IMR-90 (cell line): Measurements from ENCODE around the gene PHACTR3. TPM values are rescaled to one million over a fixed set of nuclear protein-coding genes. Genes with fewer than 3 reads are reported as not detected.

Source experiments
- ATAC-seq: fragments of 200-7000 bp; cut with Tn5 transposase; 2 replicates; pipeline ENCODE4 v1.9.1; 2020; ENCODE audit warnings: low read depth, mild to moderate bottlenecking, moderate library complexity
- BruUV-seq: library from RNA; stranded (reverse); fragments of 400-500 nt; replicated peaks from 2 replicates; lab custom pipeline; 2021; lab: Mats Ljungman, UMichigan
- CTCF ChIA-PET: fragments of 300-600 bp; formaldehyde crosslinking; extraction: SDS; loops from one replicate; lab custom pipeline; 2021; ENCODE audit warnings: antibody characterized with exemption; lab: Yijun Ruan, JAX
- POLR2A ChIA-PET: fragments of 300-600 bp; sonication (Branson Sonifier 250); formaldehyde crosslinking; loops from one replicate; lab custom pipeline; 2022; ENCODE audit warnings: antibody characterized with exemption; ENCODE audit not compliant: unreplicated experiment; lab: Charles Lee
- DNase-seq: peaks from one replicate; pipeline ENCODE4 v3.0.0; 2013
- H2AFZ ChIP-seq: replicated peaks from 2 replicates; pipeline ENCODE3; 2013; ENCODE audit warnings: low read length, mild to moderate bottlenecking; ENCODE audit not compliant: poor library complexity
- H2AK5ac ChIP-seq: 2 replicates; pipeline ENCODE4 v1.6.1; 2013; ENCODE audit warnings: low read depth, low read length, inconsistent platforms
- H2AK9ac ChIP-seq: replicated peaks from 2 replicates; pipeline ENCODE3; 2013; ENCODE audit warnings: mild to moderate bottlenecking, low read depth, low read length, moderate library complexity; ENCODE audit not compliant: poor library complexity
- H2BK120ac ChIP-seq: 2 replicates; pipeline ENCODE4 v1.6.1; 2013; ENCODE audit warnings: low read depth, low read length, inconsistent platforms
- H2BK15ac ChIP-seq: 3 replicates; pipeline ENCODE4 v1.6.1; 2013; ENCODE audit warnings: low read depth, low read length, inconsistent platforms
- H2BK20ac ChIP-seq: 2 replicates; pipeline ENCODE4 v1.6.1; 2013; ENCODE audit warnings: low read depth, mild to moderate bottlenecking, inconsistent platforms, low read length, moderate library complexity
- H2BK5ac ChIP-seq: 2 replicates; pipeline ENCODE4 v1.6.1; 2013; ENCODE audit warnings: mild to moderate bottlenecking, low read depth, low read length, inconsistent platforms; ENCODE audit not compliant: poor library complexity, severe bottlenecking
- H3K14ac ChIP-seq: replicated peaks from 2 replicates; pipeline ENCODE4 v1.6.1; 2013; ENCODE audit warnings: low read depth, low read length, inconsistent platforms
- H3K18ac ChIP-seq: 2 replicates; pipeline ENCODE4 v1.6.1; 2013; ENCODE audit warnings: low read depth, low read length, control low read depth
- H3K23ac ChIP-seq: 2 replicates; pipeline ENCODE4 v1.6.1; 2013; ENCODE audit warnings: low read depth, low read length, inconsistent platforms
- H3K27ac ChIP-seq: 2 replicates; pipeline ENCODE4 v1.5.1; 2013; ENCODE audit warnings: mild to moderate bottlenecking, control low read depth, low read length; ENCODE audit not compliant: insufficient read depth
- H3K27me3 ChIP-seq: 2 replicates; pipeline ENCODE4 v1.6.1; 2013; ENCODE audit warnings: low read length; ENCODE audit not compliant: control insufficient read depth, insufficient read depth
- H3K36me3 ChIP-seq: 2 replicates; pipeline ENCODE4 v1.6.1; 2013; ENCODE audit warnings: low read length, mixed read lengths; ENCODE audit not compliant: control insufficient read depth, insufficient read depth
- H3K4ac ChIP-seq: 2 replicates; pipeline ENCODE4 v1.6.1; 2013; ENCODE audit warnings: low read depth, low read length, inconsistent platforms
- H3K4me1 ChIP-seq: 2 replicates; pipeline ENCODE4 v1.6.1; 2013; ENCODE audit warnings: low read length, mixed read lengths; ENCODE audit not compliant: control insufficient read depth, insufficient read depth
- H3K4me2 ChIP-seq: 2 replicates; pipeline ENCODE4 v1.6.1; 2013; ENCODE audit warnings: low read depth, mild to moderate bottlenecking, control low read depth, low read length, moderate library complexity
- H3K4me3 ChIP-seq: 2 replicates; pipeline ENCODE4 v1.5.1; 2013; ENCODE audit warnings: low read depth, mild to moderate bottlenecking, control low read depth, low read length, moderate library complexity; ENCODE audit not compliant: insufficient read depth
- H3K56ac ChIP-seq: 2 replicates; pipeline ENCODE4 v1.6.1; 2013; ENCODE audit warnings: low read length, inconsistent platforms; ENCODE audit not compliant: insufficient read depth; ENCODE audit errors: extremely low read depth
- H3K79me1 ChIP-seq, 2 experiments: 2 replicates each; pipeline ENCODE4 v1.6.1; 2013; ENCODE audit warnings: low read length in 2 of 2, inconsistent platforms in 1 of 2, low read depth in 1 of 2
- H3K9ac ChIP-seq: 2 replicates; pipeline ENCODE4 v1.6.1; 2013; ENCODE audit warnings: low read depth, low read length, control low read depth
- H3K9me1 ChIP-seq: 2 replicates; pipeline ENCODE4 v1.6.1; 2013; ENCODE audit warnings: low read length, inconsistent platforms; ENCODE audit not compliant: insufficient read depth
- H3K9me3 ChIP-seq: 2 replicates; pipeline ENCODE4 v1.6.1; 2013; ENCODE audit warnings: low read length; ENCODE audit not compliant: control insufficient read depth, insufficient read depth
- H4K20me1 ChIP-seq: 2 replicates; pipeline ENCODE4 v1.6.1; 2013; ENCODE audit warnings: low read length, inconsistent platforms; ENCODE audit not compliant: insufficient read depth
- H4K5ac ChIP-seq: 2 replicates; pipeline ENCODE4 v1.6.1; 2013; ENCODE audit warnings: mild to moderate bottlenecking, low read depth, low read length, control low read depth
- H4K8ac ChIP-seq, 2 experiments: 2 replicates each; pipeline ENCODE4 v1.6.1; 2013; ENCODE audit warnings: low read depth in 2 of 2, low read length in 2 of 2, control low read depth in 1 of 2, inconsistent platforms in 1 of 2
- H4K91ac ChIP-seq: 2 replicates; pipeline ENCODE4 v1.6.1; 2013; ENCODE audit warnings: low read depth, low read length, inconsistent platforms; ENCODE audit not compliant: insufficient read depth
- BHLHE40 ChIP-seq: fragments of 150-350 bp; IDR thresholded peaks from 2 replicates; pipeline ENCODE4 v1.6.1; 2016; ENCODE audit warnings: mild to moderate bottlenecking, low read depth, low read length
- MAFK ChIP-seq: IDR thresholded peaks from 2 replicates; pipeline ENCODE4 v1.6.1; 2012; ENCODE audit warnings: low read depth, low read length, improper control_type of control experiment
- SMC3 ChIP-seq: fragments of 150-350 bp; IDR thresholded peaks from 2 replicates; pipeline ENCODE4 v1.6.1; 2016; ENCODE audit warnings: low read depth, mild to moderate bottlenecking, antibody characterized with exemption, low read length, moderate library complexity
- WGBS, 2 experiments: methylation state at CpG; one replicate each; pipeline versions ENCODE4 v1.1.5 to v1.1.7; 2013; ENCODE audit warnings: missing lambda C conversion rate in 2 of 2; ENCODE audit not compliant: insufficient read length in 1 of 2; ENCODE audit errors: extremely low coverage in 2 of 2; 5-methylcytosine and 5-hydroxymethylcytosine counted together
- dilution Hi-C: fragments of 300-500 bp; cut with HindIII; formaldehyde crosslinking; loops from one replicate; pipeline ENCODE4 v1.14.3; 2018; ENCODE audit warnings: low sequenced_read_pairs; ENCODE audit not compliant: unreplicated experiment
- in situ Hi-C: fragments of 300-500 bp; cut with MboI; formaldehyde crosslinking; loops from 3 replicates; pipeline ENCODE4 v1.14.3; 2019; ENCODE audit warnings: low sequenced_read_pairs, inconsistent platforms, mixed read lengths
- intact Hi-C: fragments of 100-400 bp; cut with micrococcal nuclease; formaldehyde crosslinking; loops from 2 replicates; pipeline ENCODE4 v1.10.0; 2022
- polyA plus RNA-seq, 3 experiments: library from polyadenylated mRNA; depleted of rRNA; stranded (reverse); fragments of >200 nt; gene quantifications; 2 replicates each; pipeline ENCODE4 v1.2.3, GENCODE V29; 2012; ENCODE audit warnings: low replicate concordance in 1 of 3
- total RNA-seq: library from RNA; depleted of rRNA; stranded (reverse); fragments of >200 nt; gene quantifications from 2 replicates; pipeline ENCODE4 v1.2.3, GENCODE V29; 2012

The PHACTR3 gene
- total and polyA plus RNA-seq, 2 of the 4 experiments (the other 2 are of a cell fraction): not detected

DNA sequence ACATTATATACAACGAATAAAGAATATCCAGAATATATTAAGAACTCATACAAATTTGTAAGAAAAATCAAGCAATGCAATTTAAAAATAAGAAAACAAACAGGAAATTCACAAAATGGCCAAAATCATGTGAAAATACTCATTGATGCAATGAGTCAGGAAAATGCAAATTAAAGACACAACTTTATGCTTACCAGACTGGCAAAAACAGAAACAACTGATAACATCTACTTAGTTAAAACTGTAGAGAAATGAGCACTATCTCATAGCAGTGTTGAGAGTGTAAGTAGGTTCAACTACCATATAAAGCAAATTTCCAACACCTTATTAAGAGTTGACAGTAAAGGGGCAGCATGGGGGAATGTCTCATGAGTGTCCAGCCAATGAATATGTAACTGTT lies 266.8 kb downstream of the PHACTR3 start:
- Histone ChIP-seq H2BK20ac (no peak overlapping the region), H3K27ac (no peak overlapping the region), H3K4me1 (no peaks in the 10 kb centered on the region), H4K91ac (no peak overlapping the region), H4K8ac (no peak overlapping the region), H3K36me3 (no peaks in the 10 kb centered on the region), H3K9ac (no peak overlapping the region), H3K56ac (no peak overlapping the region), H3K79me1 (no peaks in the 10 kb centered on the region), H3K9me3 (no peaks in the 10 kb centered on the region), H2BK5ac (no peak overlapping the region), H3K23ac (no peak overlapping the region), H4K20me1 (no peaks in the 10 kb centered on the region), H3K4me2 (no peak overlapping the region), H2BK15ac (no peak overlapping the region), H3K9me1 (no peaks in the 10 kb centered on the region), H3K4ac (no peak overlapping the region), H2AK9ac (no peak overlapping the region), H3K4me3 (no peak overlapping the region), H3K27me3 (no peaks in the 10 kb centered on the region), H3K18ac (no peak overlapping the region), H4K5ac (no peak overlapping the region), H2AFZ (no peak overlapping the region), H3K14ac (no peak overlapping the region), H2BK120ac (no peak overlapping the region), H2AK5ac (no peak overlapping the region)
- no TSS peak for BruUV-seq
- no peak for ATAC-seq
- ChIA-PET POLR2A (no interaction called here), CTCF (no interaction called here)
- TF ChIP-seq SMC3 (no peak), BHLHE40 (no peak), MAFK (no peak)
- no peak for DNase-seq
- intact Hi-C loops: no loop called here
- dilution Hi-C loops: no loop called here
- in situ Hi-C loops: no loop called here
- whole genome bisulfite sequencing, 2 experiments: no CpG with 5 or more reads among the region's 1 CpG
